ENCODE data around the gene GM2A. TPM values are rescaled to one million over a fixed set of nuclear protein-coding genes. Genes with fewer than 3 reads are reported as not detected.

Gene GM2A
- total and polyA plus RNA-seq, 9 of the 15 experiments (the other 6 are each of a cell fraction or from before 2014, with no cell fraction given) = 5.8 to 36.0 (median 10.0) TPM

GRCh38 chr5:151251001-151251551, 1.9 kb upstream of the GM2A start:
- CTCF ChIA-PET (ENCODE audit: low intra/inter-chr PET ratio) = no interaction called here
- H4K20me1 ChIP-seq (replicated peaks; ENCODE audit: control insufficient read depth, insufficient read depth, low read length) = no peaks in the 10 kb centered on the region
- peak; percentile 52 for FAIRE-seq
- H3K79me2 ChIP-seq (ENCODE audit: control insufficient read depth, insufficient read depth, low read length) = peaks cover 3% of the 10 kb centered on the region; the same call in 2 of the 3 replicates
- H3K9me1 ChIP-seq (ENCODE audit: control insufficient read depth, insufficient read depth, low read length) = no peaks in the 10 kb centered on the region
- intact Hi-C loops (cut with micrococcal nuclease) (no loop called here), in situ Hi-C loops (cut with MboI) (no loop called here)
- ATAC-seq = no peak
- no peaks in the 10 kb centered on the region for H3K36me3 ChIP-seq (ENCODE audit: control insufficient read depth, insufficient read depth, low read length)
- peak overlapping the region; percentile 82 for H2AFZ ChIP-seq (ENCODE audit: low read depth, low read length)
- 42% methylated on average over 5 of the region's 5 CpGs for WGBS (ENCODE audit: insufficient coverage, low coverage, missing lambda C conversion rate)
- no peaks in the 10 kb centered on the region for H3K27me3 ChIP-seq (ENCODE audit: control insufficient read depth in 2 of 2, insufficient read depth in 2 of 2, low read length in 2 of 2)
- H3K27ac ChIP-seq (ENCODE audit: extremely low read depth, low read depth, low read length) = no peak overlapping the region
- no peak for TF ChIP-seq POLR3G (IDR thresholded peaks at IDR 0.05; ENCODE audit: extremely low read depth, insufficient read length, insufficient replicate concordance)
- TF ChIP-seq SRSF3 (IDR thresholded peaks at IDR 0.05; ENCODE audit: insufficient read depth, low read length) = no peak
- peak; percentile 66; the same call in 1 of the 2 replicates for TF ChIP-seq LCOR (CRISPR knock-in tag; IDR thresholded peaks at IDR 0.05)
- TF ChIP-seq BCOR (IDR thresholded peaks at IDR 0.05) = no peak
- no peak for TF ChIP-seq E2F4 (CRISPR knock-in tag; IDR thresholded peaks at IDR 0.05; ENCODE audit: low read depth)
- TF ChIP-seq ZNF175 (CRISPR knock-in tag; IDR thresholded peaks at IDR 0.05; ENCODE audit: low read depth) = no peak
- TF ChIP-seq NFYB (IDR thresholded peaks at IDR 0.05; ENCODE audit: extremely low read depth, insufficient read length) = peak; percentile 34
- peak; percentile 41 to 51 for TF ChIP-seq NRF1 (conservative IDR thresholded peaks at IDR 0.05 in 1 of 2, IDR thresholded peaks at IDR 0.05 in 1 of 2)
- no peak for TF ChIP-seq MTA1 (IDR thresholded peaks at IDR 0.05; ENCODE audit: borderline replicate concordance)
- no peak for TF ChIP-seq MTF1 (CRISPR knock-in tag; IDR thresholded peaks at IDR 0.05; ENCODE audit: borderline replicate concordance)
- peak; percentile 28; the same call in 1 of the 2 replicates for TF ChIP-seq CEBPG (CRISPR knock-in tag; IDR thresholded peaks at IDR 0.05)
- TF ChIP-seq CEBPG (tag; conservative IDR thresholded peaks at IDR 0.05 in 1 of 2, IDR thresholded peaks at IDR 0.05 in 1 of 2) = no peak
- peak; percentile 36; the same call in 1 of the 2 replicates for TF ChIP-seq NR2C1 (IDR thresholded peaks at IDR 0.05)
- TF ChIP-seq NR2C1 (tag; IDR thresholded peaks at IDR 0.05) = peak; percentile 72
- no peak for TF ChIP-seq ZNF133 (CRISPR knock-in tag; IDR thresholded peaks at IDR 0.05)
- TF ChIP-seq SP1 (CRISPR knock-in tag; IDR thresholded peaks at IDR 0.05) = 0 out of 2 replicates have a peak, but pooled peaks have one; percentile 31
- no peak for TF ChIP-seq IRF9 (tag; IDR thresholded peaks at IDR 0.05)
- TF ChIP-seq NR2C2 (CRISPR knock-in tag; IDR thresholded peaks at IDR 0.05) = no peak
- peak; percentile 48; the same call in 1 of the 2 replicates for TF ChIP-seq NR2C2 (tag; IDR thresholded peaks at IDR 0.05)
- TF ChIP-seq ZFX (CRISPR knock-in tag; IDR thresholded peaks at IDR 0.05) = 0 out of 2 replicates have a peak, but pooled peaks have one; percentile 4
- peaks cover 9 to 19% of the 10 kb centered on the region in 2 experiments; a peak in 4 of 5 replicates for H3K4me1 ChIP-seq (replicated peaks in 1 of 2; ENCODE audit: control insufficient read depth in 2 of 2, insufficient read depth in 2 of 2, low read length in 2 of 2)
- peak in 1 of 4 experiments; percentile 40 for DNase-seq (ENCODE audit: extremely low read depth in 1 of 4, low spot score in 3 of 4)
- H3K9me3 ChIP-seq (replicated peaks; ENCODE audit: control insufficient read depth, insufficient read depth, low read depth, low read length) = no peaks in the 10 kb centered on the region
- no peak overlapping the region for H3K4me3 ChIP-seq
- no TSS peak for BruUV-seq (replicated peaks)
- no peak overlapping the region; the same call in 1 of the 2 replicates for H3K4me2 ChIP-seq (ENCODE audit: insufficient read depth, low read length)
- no peak overlapping the region for H3K9ac ChIP-seq (ENCODE audit: insufficient read depth in 1 of 2, low read depth in 2 of 2, low read length in 2 of 2)
- POLR2A ChIA-PET = no interaction called here
